ENCODE data around the gene PIK3CA. TPM values are rescaled to one million over a fixed set of nuclear protein-coding genes. Genes with fewer than 3 reads are reported as not detected.

The PIK3CA gene
- polyA plus RNA-seq (2013), result 21.7 TPM

- POLR2A ChIA-PET, result interaction anchor here (1.3 kb wide), 1 partner anchor 76 kb away, joined by 3 read pairs; the partner anchor contains the start of gene ZMAT3
- CTCF ChIA-PET, result interaction anchor here (0.6 to 1.9 kb wide), 9 partner anchors 11 to 168 kb away, joined by 3 to 6 read pairs (median 4); no protein-coding TSS in a partner anchor
These were observed at the start of gene PIK3CA for GRCh38 chr3:179147873-179148615. PIK3CA (plus strand) TSS chr3:179148357; CDS start chr3:179198826, 50,469 bp downstream.

DNA sequence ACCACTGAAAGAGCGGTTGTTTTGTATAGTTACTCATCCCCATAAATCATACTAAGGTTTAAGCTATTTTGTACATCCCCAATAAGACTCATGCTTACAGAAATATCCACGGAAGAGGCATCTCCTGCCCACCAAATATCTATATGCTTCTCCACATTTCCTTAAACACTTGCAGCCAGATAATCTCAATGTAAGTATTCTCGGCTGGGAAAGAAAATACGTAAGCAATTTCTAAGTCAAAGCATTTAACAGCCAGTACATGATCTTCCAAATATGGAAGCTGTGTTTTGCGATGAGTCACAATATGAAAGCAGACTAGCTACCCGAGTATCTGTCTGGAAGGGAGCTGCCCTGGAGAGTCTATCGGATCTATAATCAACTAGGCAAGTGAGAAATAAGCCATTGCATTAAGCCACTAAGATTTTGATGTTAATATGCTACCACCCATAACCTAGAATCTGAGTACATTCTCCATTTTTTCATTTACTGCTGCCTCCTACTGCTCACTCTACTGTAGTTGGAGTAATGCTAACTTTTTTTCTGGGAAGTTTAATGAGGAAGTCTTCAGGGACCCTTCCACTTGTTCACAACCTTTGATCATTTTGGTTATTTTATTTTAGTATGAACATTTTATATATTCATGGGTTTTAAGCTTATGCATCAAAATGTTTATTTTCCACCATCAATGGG, 49.6 kb upstream of the PIK3CA start:
- H3K4me3 ChIP-seq (ENCODE audit: control insufficient read depth in 1 of 7, extremely low read depth in 1 of 7, insufficient read depth in 4 of 7, low read depth in 2 of 7, low read length in 6 of 7), result no peak overlapping the region
- H3K4me1 ChIP-seq (ENCODE audit: control extremely low read depth in 1 of 4, control insufficient read depth in 4 of 4, insufficient read depth in 4 of 4, low read length in 3 of 4), result no peaks in the 10 kb centered on the region
- ChIA-PET POLR2A (no interaction called here), CTCF (interaction anchor here (0.8 to 3.1 kb wide), 11 partner anchors 9 to 223 kb away, joined by 3 to 8 read pairs (median 4); no protein-coding TSS in a partner anchor)
- H3K36me3 ChIP-seq (ENCODE audit: control insufficient read depth in 4 of 4, insufficient read depth in 4 of 4, low read length in 3 of 4), result no peaks in the 10 kb centered on the region
- WGBS (ENCODE audit: insufficient coverage), result 100% methylated on average over 2 of the region's 7 CpGs
- peak in 1 of 3 donors; percentile 10 for DNase-seq
- no peaks in the 10 kb centered on the region for H3K9me3 ChIP-seq (ENCODE audit: control extremely low read depth in 1 of 5, control insufficient read depth in 4 of 5, insufficient read depth in 2 of 5, low read depth in 1 of 5, low read length in 4 of 5)
- no peak overlapping the region for H3K27ac ChIP-seq (ENCODE audit: insufficient read depth in 1 of 2, low read depth in 1 of 2, low read length in 2 of 2, poor library complexity in 1 of 2, severe bottlenecking in 2 of 2)
- H3K27me3 ChIP-seq (replicated peaks in 2 of 5; ENCODE audit: control insufficient read depth in 4 of 5, insufficient read depth in 5 of 5, low read length in 4 of 5), result no peaks in the 10 kb centered on the region

More at GRCh38 chr3:179147873-179148615, at the start of gene PIK3CA:
- peak within 1 kb of the TSS; percentile 93 to 100 (median 98) for H3K4me3 ChIP-seq (ENCODE audit: control insufficient read depth in 1 of 7, extremely low read depth in 1 of 7, insufficient read depth in 4 of 7, low read depth in 2 of 7, low read length in 6 of 7)
- peaks cover 3 to 25% (median 17%) of the 10 kb centered on the region in 4 experiments for H3K4me1 ChIP-seq (ENCODE audit: control extremely low read depth in 1 of 4, control insufficient read depth in 4 of 4, insufficient read depth in 4 of 4, low read length in 3 of 4)
- no peaks in the 10 kb centered on the region for H3K36me3 ChIP-seq (ENCODE audit: control insufficient read depth in 4 of 4, insufficient read depth in 4 of 4, low read length in 3 of 4)
- no peaks in the 10 kb centered on the region for H3K27me3 ChIP-seq (replicated peaks in 2 of 5; ENCODE audit: control insufficient read depth in 4 of 5, insufficient read depth in 5 of 5, low read length in 4 of 5)
- no peaks in the 10 kb centered on the region for H3K9me3 ChIP-seq (ENCODE audit: control extremely low read depth in 1 of 5, control insufficient read depth in 4 of 5, insufficient read depth in 2 of 5, low read depth in 1 of 5, low read length in 4 of 5)
- WGBS (ENCODE audit: insufficient coverage), result 2% methylated on average over 29 of the region's 67 CpGs
- DNase-seq, result peak; percentile 99 to 100 (median 100)
- peak within 1 kb of the TSS; percentile 71 to 84 for H3K27ac ChIP-seq (ENCODE audit: insufficient read depth in 1 of 2, low read depth in 1 of 2, low read length in 2 of 2, poor library complexity in 1 of 2, severe bottlenecking in 2 of 2)

DNA sequence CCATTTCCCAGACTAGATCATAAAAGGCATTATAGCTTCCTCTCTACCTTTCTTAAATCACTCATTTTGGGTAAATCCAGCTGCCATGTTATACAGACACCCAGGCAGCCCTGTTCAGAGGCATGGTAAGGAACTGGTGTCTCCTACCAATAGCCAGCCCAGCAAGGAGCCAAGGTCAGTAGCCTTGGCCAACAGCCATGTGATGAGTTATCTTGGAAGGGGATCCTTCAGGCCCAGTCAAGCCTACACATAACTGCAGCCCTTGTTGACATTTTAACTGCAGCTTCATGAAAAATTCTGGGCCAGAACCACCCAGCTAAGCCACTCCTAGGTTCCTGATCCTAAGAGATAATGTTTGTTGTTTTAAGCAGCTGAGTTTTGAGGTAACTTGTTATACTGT, 47.5 kb upstream of the PIK3CA start:
- CTCF ChIA-PET, result interaction anchor here (0.8 to 1.6 kb wide), 4 partner anchors 13 to 165 kb away, joined by 3 to 4 read pairs (median 3); no protein-coding TSS in a partner anchor
- DNase-seq, result no peak
- no peaks in the 10 kb centered on the region for H3K9me3 ChIP-seq (ENCODE audit: control extremely low read depth in 1 of 5, control insufficient read depth in 4 of 5, insufficient read depth in 2 of 5, low read depth in 1 of 5, low read length in 4 of 5)
- no peak overlapping the region for H3K27ac ChIP-seq (ENCODE audit: insufficient read depth in 1 of 2, low read depth in 1 of 2, low read length in 2 of 2, poor library complexity in 1 of 2, severe bottlenecking in 2 of 2)
- H3K36me3 ChIP-seq (ENCODE audit: control insufficient read depth in 4 of 4, insufficient read depth in 4 of 4, low read length in 3 of 4), result no peaks in the 10 kb centered on the region
- POLR2A ChIA-PET, result no interaction called here
- no peak overlapping the region for H3K4me3 ChIP-seq (ENCODE audit: control insufficient read depth in 1 of 7, extremely low read depth in 1 of 7, insufficient read depth in 4 of 7, low read depth in 2 of 7, low read length in 6 of 7)
- H3K27me3 ChIP-seq (replicated peaks in 2 of 5; ENCODE audit: control insufficient read depth in 4 of 5, insufficient read depth in 5 of 5, low read length in 4 of 5), result no peaks in the 10 kb centered on the region
- H3K4me1 ChIP-seq (ENCODE audit: control extremely low read depth in 1 of 4, control insufficient read depth in 4 of 4, insufficient read depth in 4 of 4, low read length in 3 of 4), result no peaks in the 10 kb centered on the region

DNA sequence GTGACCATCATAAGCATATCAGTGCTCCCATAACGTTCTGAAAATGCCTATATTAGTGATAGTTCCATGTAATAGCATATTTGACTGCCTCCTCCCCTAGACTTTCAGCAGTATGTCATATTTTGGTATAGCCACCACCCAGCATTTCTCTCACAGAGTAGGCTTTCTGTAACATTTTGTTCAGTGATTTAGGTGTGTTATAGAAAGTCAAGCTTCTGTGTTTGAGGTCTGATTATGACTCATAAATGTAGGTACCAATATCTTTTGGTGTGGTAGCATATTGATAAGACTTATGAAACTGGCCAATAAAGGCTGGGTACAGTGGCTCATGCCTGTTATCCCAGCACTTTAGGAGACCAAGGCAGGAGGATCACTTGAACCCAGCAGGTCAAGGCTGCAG, 42.3 kb upstream of the PIK3CA start:
- WGBS (ENCODE audit: insufficient coverage), result no CpG with 5 or more reads among the region's 1 CpG

GRCh38 chr3:179107617-179108016, 40.5 kb upstream of the PIK3CA start:
- 100% methylated on average over 2 of the region's 3 CpGs for WGBS (ENCODE audit: insufficient coverage)

More for the DNA sequence above, 42.3 kb upstream of the PIK3CA start:
- Histone ChIP-seq H3K27me3 (replicated peaks in 2 of 5; ENCODE audit: control insufficient read depth in 4 of 5, insufficient read depth in 5 of 5, low read length in 4 of 5) (peaks cover 0 to 2% (median 0%) of the 10 kb centered on the region in 5 experiments), H3K4me1 (ENCODE audit: control extremely low read depth in 1 of 4, control insufficient read depth in 4 of 4, insufficient read depth in 4 of 4, low read length in 3 of 4) (no peaks in the 10 kb centered on the region), H3K36me3 (ENCODE audit: control insufficient read depth in 4 of 4, insufficient read depth in 4 of 4, low read length in 3 of 4) (no peaks in the 10 kb centered on the region), H3K4me3 (ENCODE audit: control insufficient read depth in 1 of 7, extremely low read depth in 1 of 7, insufficient read depth in 4 of 7, low read depth in 2 of 7, low read length in 6 of 7) (no peak overlapping the region), H3K27ac (ENCODE audit: insufficient read depth in 1 of 2, low read depth in 1 of 2, low read length in 2 of 2, poor library complexity in 1 of 2, severe bottlenecking in 2 of 2) (no peak overlapping the region), H3K9me3 (ENCODE audit: control extremely low read depth in 1 of 5, control insufficient read depth in 4 of 5, insufficient read depth in 2 of 5, low read depth in 1 of 5, low read length in 4 of 5) (peaks cover 0 to 4% (median 2%) of the 10 kb centered on the region in 5 experiments)
- CTCF ChIA-PET, result interaction anchor here (0.5 to 9.4 kb wide), 11 partner anchors 10 to 215 kb away, joined by 3 to 54 read pairs (median 4); partner anchors contain the start of gene ZMAT3
- POLR2A ChIA-PET, result interaction anchor here (0.9 kb wide), 1 partner anchor 205 kb away, joined by 4 read pairs; no protein-coding TSS in a partner anchor
- DNase-seq, result no peak

DNA sequence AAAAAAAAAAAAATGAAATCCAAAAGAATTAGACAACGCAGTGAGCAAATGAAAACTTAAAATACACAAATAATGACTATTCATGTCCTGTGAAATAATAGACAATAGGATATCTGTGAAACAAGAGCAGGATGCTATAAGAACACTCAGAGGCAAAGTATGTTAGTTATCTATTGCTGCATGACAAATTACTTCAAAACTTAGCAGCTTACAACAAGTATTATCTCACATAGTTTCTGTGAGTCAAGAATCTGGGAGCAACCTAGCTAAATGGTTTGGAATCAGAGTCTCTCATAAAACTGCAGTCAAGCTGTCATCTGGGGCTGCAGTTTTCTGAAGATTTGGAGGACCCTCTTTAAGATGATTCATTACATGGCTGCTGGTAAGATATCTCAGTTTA, 40.1 kb upstream of the PIK3CA start:
- H3K4me1 ChIP-seq (ENCODE audit: control extremely low read depth in 1 of 4, control insufficient read depth in 4 of 4, insufficient read depth in 4 of 4, low read length in 3 of 4), result no peaks in the 10 kb centered on the region
- ChIA-PET POLR2A (no interaction called here), CTCF (interaction anchor here (1.0 to 9.4 kb wide), 6 partner anchors 9 to 213 kb away, joined by 3 to 54 read pairs (median 4); no protein-coding TSS in a partner anchor)
- WGBS (ENCODE audit: insufficient coverage), result no CpG with 5 or more reads among the region's 1 CpG
- peaks cover 0 to 2% (median 0%) of the 10 kb centered on the region in 5 experiments for H3K27me3 ChIP-seq (replicated peaks in 2 of 5; ENCODE audit: control insufficient read depth in 4 of 5, insufficient read depth in 5 of 5, low read length in 4 of 5)
- no peaks in the 10 kb centered on the region for H3K36me3 ChIP-seq (ENCODE audit: control insufficient read depth in 4 of 4, insufficient read depth in 4 of 4, low read length in 3 of 4)
- peaks cover 0 to 4% (median 2%) of the 10 kb centered on the region in 5 experiments for H3K9me3 ChIP-seq (ENCODE audit: control extremely low read depth in 1 of 5, control insufficient read depth in 4 of 5, insufficient read depth in 2 of 5, low read depth in 1 of 5, low read length in 4 of 5)
- H3K4me3 ChIP-seq (ENCODE audit: control insufficient read depth in 1 of 7, extremely low read depth in 1 of 7, insufficient read depth in 4 of 7, low read depth in 2 of 7, low read length in 6 of 7), result no peak overlapping the region
- DNase-seq, result no peak
- no peak overlapping the region for H3K27ac ChIP-seq (ENCODE audit: insufficient read depth in 1 of 2, low read depth in 1 of 2, low read length in 2 of 2, poor library complexity in 1 of 2, severe bottlenecking in 2 of 2)

More at GRCh38 chr3:179107617-179108016, 40.5 kb upstream of the PIK3CA start:
- POLR2A ChIA-PET, result no interaction called here
- Histone ChIP-seq H3K27ac (ENCODE audit: insufficient read depth in 1 of 2, low read depth in 1 of 2, low read length in 2 of 2, poor library complexity in 1 of 2, severe bottlenecking in 2 of 2) (no peak overlapping the region), H3K36me3 (ENCODE audit: control insufficient read depth in 4 of 4, insufficient read depth in 4 of 4, low read length in 3 of 4) (no peaks in the 10 kb centered on the region), H3K4me1 (ENCODE audit: control extremely low read depth in 1 of 4, control insufficient read depth in 4 of 4, insufficient read depth in 4 of 4, low read length in 3 of 4) (no peaks in the 10 kb centered on the region), H3K9me3 (ENCODE audit: control extremely low read depth in 1 of 5, control insufficient read depth in 4 of 5, insufficient read depth in 2 of 5, low read depth in 1 of 5, low read length in 4 of 5) (peaks cover 0 to 4% (median 2%) of the 10 kb centered on the region in 5 experiments), H3K4me3 (ENCODE audit: control insufficient read depth in 1 of 7, extremely low read depth in 1 of 7, insufficient read depth in 4 of 7, low read depth in 2 of 7, low read length in 6 of 7) (no peak overlapping the region), H3K27me3 (replicated peaks in 2 of 5; ENCODE audit: control insufficient read depth in 4 of 5, insufficient read depth in 5 of 5, low read length in 4 of 5) (peaks cover 0 to 2% (median 0%) of the 10 kb centered on the region in 5 experiments)
- no peak for DNase-seq
- CTCF ChIA-PET, result interaction anchor here (1.0 to 9.4 kb wide), 6 partner anchors 9 to 214 kb away, joined by 3 to 54 read pairs (median 4); no protein-coding TSS in a partner anchor

Measured in common myeloid progenitor, CD34-positive (primary cell).